Endothelial cell of hepatic sinusoid (primary cell): ENCODE data around the gene RFPL2.
"Not testable (repeated sequence)": the region's sequence is repeated elsewhere in the genome, so short reads cannot be mapped to it uniquely, and the experiment has no call there.

Experiments used
- in situ Hi-C: cut with HindIII; loops from 2 replicates; pipeline ENCODE4 v1.10.0; 2017; ENCODE audit warnings: low sequenced_read_pairs

The RFPL2 gene

GRCh38 chr22:32175115-32175514 lies 29.8 kb downstream of the RFPL2 start:
- in situ Hi-C loops, result no loop called here

DNA sequence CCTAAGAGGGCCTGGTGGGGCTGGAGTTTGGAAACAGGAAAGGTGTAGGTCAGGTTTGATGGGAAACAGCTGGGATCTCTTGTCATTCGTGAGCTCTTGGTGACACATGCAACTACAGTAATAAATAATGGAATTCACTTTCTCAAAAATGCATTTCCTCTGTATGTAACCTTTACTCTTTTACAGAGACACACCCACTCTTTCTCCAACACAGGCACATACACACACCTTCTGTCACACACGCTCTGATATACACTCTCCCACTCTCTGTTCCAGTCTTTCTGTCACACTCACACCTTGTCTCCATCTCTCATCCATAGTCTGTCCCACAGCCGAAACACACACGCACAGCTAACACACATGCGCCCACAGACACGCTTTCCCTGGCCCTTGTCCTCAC lies 39.2 kb downstream of the RFPL2 start:
- in situ Hi-C loops, result no loop called here

- in situ Hi-C loops, result no loop called here
These were observed 40.6 kb downstream of the RFPL2 start for GRCh38 chr22:32164075-32164860.

GRCh38 chr22:32160411-32160810 lies 44.5 kb downstream of the RFPL2 start:
- in situ Hi-C loops, result not testable (repeated sequence)

GRCh38 chr22:32158712-32159533 lies 46.0 kb downstream of the RFPL2 start, which contains the start of gene C22orf42:
Gene C22orf42, minus strand, starts transcription at chr22:32159303. Its CDS starts 88 bp downstream, at chr22:32159215.
- in situ Hi-C loops, result no loop called here

- in situ Hi-C loops, result not testable (repeated sequence)
These were observed 47.2 kb downstream of the RFPL2 start for GRCh38 chr22:32157632-32158031.

DNA sequence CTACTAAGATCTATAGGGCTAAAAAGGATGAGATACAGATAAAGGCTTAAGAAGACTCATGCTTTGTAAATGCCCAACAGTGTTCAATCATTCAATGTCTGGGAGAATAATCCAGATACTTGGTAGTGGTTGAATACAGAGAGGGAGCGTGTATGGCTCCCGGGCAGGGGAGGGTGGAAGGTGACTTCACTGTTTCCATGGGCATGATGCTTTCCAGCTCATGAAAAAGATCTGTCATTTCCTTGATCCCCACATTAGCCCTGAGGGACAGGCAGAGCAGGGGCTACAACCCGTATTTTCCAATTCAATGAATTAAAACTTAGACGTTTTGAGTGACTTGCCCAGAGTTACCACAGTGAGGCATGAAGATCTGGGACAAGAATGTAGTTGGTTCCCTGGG lies 50.1 kb downstream of the RFPL2 start:
- in situ Hi-C loops, result not testable (repeated sequence)

DNA sequence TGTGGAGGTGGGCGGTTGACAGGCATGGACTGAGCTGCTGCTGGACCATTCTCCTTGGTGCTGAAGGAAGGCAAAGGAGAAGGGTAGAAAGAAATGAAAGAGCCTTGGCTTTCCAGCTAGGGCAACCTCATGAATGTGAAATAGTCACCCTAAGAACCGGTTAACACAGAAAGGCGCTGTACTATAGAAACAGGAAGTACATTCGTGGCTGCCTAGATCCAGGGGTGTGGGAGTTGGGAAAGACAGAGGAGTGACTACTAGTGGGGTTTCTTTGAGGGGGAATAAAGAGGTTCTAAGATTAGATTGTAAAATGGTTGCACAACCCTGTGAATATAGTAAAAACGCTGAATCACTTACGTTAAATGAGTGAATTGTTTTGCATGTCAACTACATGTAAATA lies 53.2 kb downstream of the RFPL2 start:
- in situ Hi-C loops, result not testable (repeated sequence)

DNA sequence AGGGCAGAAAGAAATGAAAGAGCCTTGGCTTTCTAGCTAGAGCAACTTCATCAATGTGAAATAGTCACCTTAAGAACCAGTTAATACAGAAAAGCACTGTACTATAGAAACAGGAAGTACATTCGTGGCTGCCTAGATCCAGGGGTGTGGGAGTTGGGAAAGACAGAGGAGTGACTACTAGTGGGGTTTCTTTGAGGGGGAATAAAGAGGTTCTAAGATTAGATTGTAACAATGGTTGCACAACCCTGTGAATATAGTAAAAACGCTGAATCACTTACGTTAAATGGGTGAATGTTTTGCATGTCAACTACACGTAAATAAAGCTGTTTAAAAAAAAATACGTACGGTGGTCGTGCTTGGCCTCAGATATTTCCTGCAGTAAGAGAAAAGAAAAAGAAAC lies 54.2 kb downstream of the RFPL2 start:
- in situ Hi-C loops, result not testable (repeated sequence)

GRCh38 chr22:32148372-32148771 lies 56.5 kb downstream of the RFPL2 start:
- in situ Hi-C loops, result not testable (repeated sequence)

DNA sequence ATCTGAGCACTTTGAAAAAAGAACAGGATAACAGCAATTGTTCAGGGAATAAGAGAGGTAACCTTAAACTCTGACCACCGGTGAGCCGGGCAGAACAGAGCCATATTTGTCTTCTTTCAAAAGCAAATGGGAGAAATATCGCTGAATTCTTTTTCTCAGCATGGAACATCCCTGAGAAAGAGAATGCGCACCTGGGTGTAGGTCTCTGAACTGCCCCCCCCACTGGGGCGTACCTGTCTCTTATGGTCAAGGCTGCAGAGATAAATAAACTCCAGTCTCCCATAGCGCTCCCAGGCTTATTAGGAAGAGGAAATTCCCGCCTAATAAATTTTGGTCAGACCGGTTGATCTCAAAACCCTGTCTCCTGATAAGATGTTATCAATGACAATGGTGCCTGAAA lies 57.7 kb downstream of the RFPL2 start:
- in situ Hi-C loops, result not testable (repeated sequence)

- in situ Hi-C loops, result no loop called here
These were observed 60.2 kb downstream of the RFPL2 start for GRCh38 chr22:32144496-32145274.

GRCh38 chr22:32142600-32142999 lies 62.3 kb downstream of the RFPL2 start:
- in situ Hi-C loops, result no loop called here

DNA sequence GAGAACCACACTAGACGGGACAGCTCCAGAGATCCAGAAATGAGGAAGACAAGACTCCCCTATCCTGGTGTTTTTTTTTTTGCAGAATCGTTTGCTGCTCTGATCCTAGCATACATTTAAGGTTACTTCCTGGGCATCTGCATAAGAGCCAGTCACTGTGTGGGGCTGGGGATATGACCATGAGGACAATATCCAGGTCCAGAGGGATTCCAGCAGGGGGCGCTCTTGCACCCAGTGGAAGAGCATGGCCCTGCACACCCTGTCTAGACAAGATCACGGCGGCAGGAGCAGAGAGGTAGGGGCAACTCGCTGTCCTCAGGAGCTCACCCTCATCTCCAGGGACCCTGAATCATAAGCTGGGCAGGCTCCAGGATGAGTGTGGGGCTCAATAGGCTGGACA lies 64.2 kb downstream of the RFPL2 start:
- in situ Hi-C loops, result not testable (repeated sequence)
